Measurements from ENCODE around the gene RAB12.

The RAB12 gene

GRCh38 chr18:8602557-8602956 is 6.7 kb upstream of the RAB12 start:
- H3K4ac ChIP-seq (ENCODE audit: low read depth, low read length), result no peak overlapping the region
- H3K79me1 ChIP-seq (ENCODE audit: low read length), result no peaks in the 10 kb centered on the region
- no peak overlapping the region for H2BK12ac ChIP-seq (ENCODE audit: low read length)
- no peaks in the 10 kb centered on the region for H3K4me1 ChIP-seq (ENCODE audit: control insufficient read depth in 1 of 2, insufficient read depth in 2 of 2, low read length in 2 of 2)
- H3K18ac ChIP-seq (ENCODE audit: low read length), result no peak overlapping the region
- H2BK5ac ChIP-seq (ENCODE audit: low read depth, low read length, poor library complexity), result no peak overlapping the region
- no peak overlapping the region for H2AFZ ChIP-seq (ENCODE audit: insufficient read depth, low read length, poor library complexity)
- H3K9ac ChIP-seq (ENCODE audit: low read length), result no peak overlapping the region
- WGBS (ENCODE audit: extremely low coverage, insufficient coverage, insufficient read length), result no CpG with 5 or more reads among the region's 2 CpGs
- H3K4me3 ChIP-seq (ENCODE audit: low read depth, low read length), result no peak overlapping the region
- H3K36me3 ChIP-seq (ENCODE audit: control insufficient read depth in 1 of 2, insufficient read depth in 2 of 2, low read length in 2 of 2), result no peaks in the 10 kb centered on the region
- no peaks in the 10 kb centered on the region for H3K27me3 ChIP-seq (ENCODE audit: insufficient read depth, low read length)
- H3K9me3 ChIP-seq (ENCODE audit: insufficient read depth, low read depth, low read length), result no peaks in the 10 kb centered on the region
- H4K8ac ChIP-seq (ENCODE audit: low read depth, low read length), result no peak overlapping the region
- no peak overlapping the region for H3K23ac ChIP-seq (ENCODE audit: low read length)
- no peak overlapping the region for H3K4me2 ChIP-seq (ENCODE audit: low read length)
- no peak overlapping the region for H2BK120ac ChIP-seq (ENCODE audit: insufficient read depth, low read length, poor library complexity)
- no peak overlapping the region for H4K12ac ChIP-seq (ENCODE audit: low read depth, low read length)
- no peaks in the 10 kb centered on the region for H3K79me2 ChIP-seq (ENCODE audit: control insufficient read depth, insufficient read depth, low read length, poor library complexity)
- H3K27ac ChIP-seq (ENCODE audit: low read depth, low read length), result no peak overlapping the region
- DNase-seq, result no peak
- no peak overlapping the region for H2AK5ac ChIP-seq (ENCODE audit: low read length)
- H4K91ac ChIP-seq (ENCODE audit: low read depth, low read length), result no peak overlapping the region
- H3K14ac ChIP-seq (ENCODE audit: low read length), result no peak overlapping the region

GRCh38 chr18:8603663-8604520 is 5.3 kb upstream of the RAB12 start:
- no peaks in the 10 kb centered on the region for H3K4me1 ChIP-seq (ENCODE audit: control insufficient read depth in 1 of 2, insufficient read depth in 2 of 2, low read length in 2 of 2)
- H3K4me3 ChIP-seq (ENCODE audit: low read depth, low read length), result no peak overlapping the region
- H3K79me1 ChIP-seq (ENCODE audit: low read length), result peaks cover 3% of the 10 kb centered on the region
- H3K4ac ChIP-seq (ENCODE audit: low read depth, low read length), result no peak overlapping the region
- H3K27ac ChIP-seq (ENCODE audit: low read depth, low read length), result no peak overlapping the region
- H3K27me3 ChIP-seq (ENCODE audit: insufficient read depth, low read length), result no peaks in the 10 kb centered on the region
- no peaks in the 10 kb centered on the region for H3K79me2 ChIP-seq (ENCODE audit: control insufficient read depth, insufficient read depth, low read length, poor library complexity)
- H3K14ac ChIP-seq (ENCODE audit: low read length), result no peak overlapping the region
- no peak overlapping the region for H4K12ac ChIP-seq (ENCODE audit: low read depth, low read length)
- no peak overlapping the region for H3K23ac ChIP-seq (ENCODE audit: low read length)
- H3K9ac ChIP-seq (ENCODE audit: low read length), result no peak overlapping the region
- H3K9me3 ChIP-seq (ENCODE audit: insufficient read depth, low read depth, low read length), result no peaks in the 10 kb centered on the region
- no peaks in the 10 kb centered on the region for H3K36me3 ChIP-seq (ENCODE audit: control insufficient read depth in 1 of 2, insufficient read depth in 2 of 2, low read length in 2 of 2)
- no peak overlapping the region for H4K8ac ChIP-seq (ENCODE audit: low read depth, low read length)
- no peak overlapping the region for H3K4me2 ChIP-seq (ENCODE audit: low read length)
- WGBS (ENCODE audit: extremely low coverage, insufficient coverage, insufficient read length), result no CpG with 5 or more reads among the region's 14 CpGs
- H2AK5ac ChIP-seq (ENCODE audit: low read length), result no peak overlapping the region
- no peak overlapping the region for H4K91ac ChIP-seq (ENCODE audit: low read depth, low read length)
- no peak overlapping the region for H2AFZ ChIP-seq (ENCODE audit: insufficient read depth, low read length, poor library complexity)
- H2BK5ac ChIP-seq (ENCODE audit: low read depth, low read length, poor library complexity), result no peak overlapping the region
- H3K18ac ChIP-seq (ENCODE audit: low read length), result no peak overlapping the region
- no peak overlapping the region for H2BK12ac ChIP-seq (ENCODE audit: low read length)
- H2BK120ac ChIP-seq (ENCODE audit: insufficient read depth, low read length, poor library complexity), result no peak overlapping the region
- DNase-seq, result no peak

- no peak for DNase-seq
- H3K4me3 ChIP-seq (ENCODE audit: low read depth, low read length), result no peak overlapping the region
- H4K12ac ChIP-seq (ENCODE audit: low read depth, low read length), result no peak overlapping the region
- H3K36me3 ChIP-seq (ENCODE audit: control insufficient read depth in 1 of 2, insufficient read depth in 2 of 2, low read length in 2 of 2), result no peaks in the 10 kb centered on the region
- no peaks in the 10 kb centered on the region for H3K9me3 ChIP-seq (ENCODE audit: insufficient read depth, low read depth, low read length)
- H3K27ac ChIP-seq (ENCODE audit: low read depth, low read length), result no peak overlapping the region
- peaks cover 0 to 6% of the 10 kb centered on the region in 2 experiments for H3K4me1 ChIP-seq (ENCODE audit: control insufficient read depth in 1 of 2, insufficient read depth in 2 of 2, low read length in 2 of 2)
- H2BK5ac ChIP-seq (ENCODE audit: low read depth, low read length, poor library complexity), result no peak overlapping the region
- H3K79me2 ChIP-seq (ENCODE audit: control insufficient read depth, insufficient read depth, low read length, poor library complexity), result peaks cover 3% of the 10 kb centered on the region
- H2AFZ ChIP-seq (ENCODE audit: insufficient read depth, low read length, poor library complexity), result no peak overlapping the region
- no CpG with 5 or more reads among the region's 8 CpGs for WGBS (ENCODE audit: extremely low coverage, insufficient coverage, insufficient read length)
- H4K91ac ChIP-seq (ENCODE audit: low read depth, low read length), result no peak overlapping the region
- H3K14ac ChIP-seq (ENCODE audit: low read length), result no peak overlapping the region
- no peak overlapping the region for H2BK120ac ChIP-seq (ENCODE audit: insufficient read depth, low read length, poor library complexity)
- no peak overlapping the region for H4K8ac ChIP-seq (ENCODE audit: low read depth, low read length)
- no peak overlapping the region for H2AK5ac ChIP-seq (ENCODE audit: low read length)
- H3K18ac ChIP-seq (ENCODE audit: low read length), result no peak overlapping the region
- H3K27me3 ChIP-seq (ENCODE audit: insufficient read depth, low read length), result no peaks in the 10 kb centered on the region
- H2BK12ac ChIP-seq (ENCODE audit: low read length), result no peak overlapping the region
- H3K9ac ChIP-seq (ENCODE audit: low read length), result no peak overlapping the region
- H3K23ac ChIP-seq (ENCODE audit: low read length), result no peak overlapping the region
- H3K79me1 ChIP-seq (ENCODE audit: low read length), result peaks cover 7% of the 10 kb centered on the region
- no peak overlapping the region for H3K4me2 ChIP-seq (ENCODE audit: low read length)
- no peak overlapping the region for H3K4ac ChIP-seq (ENCODE audit: low read depth, low read length)
These were observed 3.3 kb upstream of the RAB12 start for GRCh38 chr18:8605974-8606373.

GRCh38 chr18:8607776-8608742 is 1.2 kb upstream of the RAB12 start:
- Histone ChIP-seq H3K4me2 (ENCODE audit: low read length) (peak overlapping the region; percentile 80), H3K9ac (ENCODE audit: low read length) (no peak overlapping the region), H3K4me3 (ENCODE audit: low read depth, low read length) (no peak overlapping the region), H2BK12ac (ENCODE audit: low read length) (no peak overlapping the region), H3K79me2 (ENCODE audit: control insufficient read depth, insufficient read depth, low read length, poor library complexity) (peaks cover 5% of the 10 kb centered on the region), H3K23ac (ENCODE audit: low read length) (no peak overlapping the region), H3K27ac (ENCODE audit: low read depth, low read length) (no peak overlapping the region), H2AK5ac (ENCODE audit: low read length) (no peak overlapping the region), H3K27me3 (ENCODE audit: insufficient read depth, low read length) (no peaks in the 10 kb centered on the region), H4K12ac (ENCODE audit: low read depth, low read length) (no peak overlapping the region), H3K9me3 (ENCODE audit: insufficient read depth, low read depth, low read length) (no peaks in the 10 kb centered on the region), H3K18ac (ENCODE audit: low read length) (no peak overlapping the region), H4K91ac (ENCODE audit: low read depth, low read length) (no peak overlapping the region), H3K4ac (ENCODE audit: low read depth, low read length) (no peak overlapping the region), H3K4me1 (ENCODE audit: control insufficient read depth in 1 of 2, insufficient read depth in 2 of 2, low read length in 2 of 2) (peaks cover 8 to 13% of the 10 kb centered on the region in 2 experiments), H2AFZ (ENCODE audit: insufficient read depth, low read length, poor library complexity) (peak overlapping the region; percentile 92), H2BK5ac (ENCODE audit: low read depth, low read length, poor library complexity) (no peak overlapping the region), H2BK120ac (ENCODE audit: insufficient read depth, low read length, poor library complexity) (no peak overlapping the region), H4K8ac (ENCODE audit: low read depth, low read length) (peak overlapping the region; percentile 93), H3K14ac (ENCODE audit: low read length) (no peak overlapping the region), H3K36me3 (ENCODE audit: control insufficient read depth in 1 of 2, insufficient read depth in 2 of 2, low read length in 2 of 2) (peaks cover 3% of the 10 kb centered on the region in 2 experiments), H3K79me1 (ENCODE audit: low read length) (peaks cover 7% of the 10 kb centered on the region)
- no CpG with 5 or more reads among the region's 18 CpGs for WGBS (ENCODE audit: extremely low coverage, insufficient coverage, insufficient read length)
- DNase-seq, result no peak
